HG02623 (cell line): Measurements from ENCODE around the gene TMEM132D.

Experiments used
- ATAC-seq: cut with Tn5 transposase; IDR thresholded peaks from one replicate; pipeline ENCODE4 v1.9.1; 2021; ENCODE audit warnings: moderate library complexity; ENCODE audit not compliant: unreplicated experiment

TMEM132D gene

GRCh38 chr12:129672110-129672509 lies 231.7 kb downstream of the TMEM132D start:
- ATAC-seq = no peak

GRCh38 chr12:129670256-129670920 lies 233.4 kb downstream of the TMEM132D start:
- no peak for ATAC-seq

- ATAC-seq = no peak
Observed at GRCh38 chr12:129665414-129665813, 238.4 kb downstream of the TMEM132D start.

GRCh38 chr12:129662234-129662633 lies 241.6 kb downstream of the TMEM132D start:
- ATAC-seq = no peak

- no peak for ATAC-seq
Observed at GRCh38 chr12:129660946-129661345, 242.9 kb downstream of the TMEM132D start.

DNA sequence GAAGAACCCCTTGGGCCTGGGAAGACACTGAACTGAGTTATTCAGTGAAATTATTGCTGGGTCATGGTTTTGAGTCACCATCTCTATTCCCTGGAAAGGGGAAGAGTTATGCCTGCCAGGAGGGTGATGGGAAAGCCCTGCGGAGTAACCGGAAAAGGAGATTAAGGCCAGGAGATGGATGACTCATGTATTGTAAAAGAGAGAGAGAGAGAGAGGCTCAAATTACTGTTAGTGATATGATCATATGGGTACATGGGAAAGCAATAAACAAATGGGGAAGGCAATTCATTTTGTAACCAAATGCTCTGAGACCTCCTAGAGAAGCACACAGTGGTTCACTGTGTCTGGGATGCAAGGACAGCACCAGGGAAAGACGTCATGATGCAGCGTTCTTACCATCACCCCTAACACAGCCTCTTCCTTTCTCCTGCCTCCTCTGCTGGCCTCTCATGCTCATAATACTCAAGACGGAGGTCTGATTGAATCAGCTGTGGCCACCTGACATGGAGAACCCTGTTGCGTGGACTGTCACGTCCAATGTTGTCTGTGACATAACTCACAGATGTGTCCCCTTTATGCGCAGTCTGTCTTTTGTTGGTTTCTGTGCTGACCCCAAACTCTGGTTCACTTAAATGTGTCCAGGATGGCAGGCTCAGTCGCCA lies 243.7 kb downstream of the TMEM132D start:
- no peak for ATAC-seq

GRCh38 chr12:129657179-129657578 lies 246.6 kb downstream of the TMEM132D start:
- no peak for ATAC-seq

DNA sequence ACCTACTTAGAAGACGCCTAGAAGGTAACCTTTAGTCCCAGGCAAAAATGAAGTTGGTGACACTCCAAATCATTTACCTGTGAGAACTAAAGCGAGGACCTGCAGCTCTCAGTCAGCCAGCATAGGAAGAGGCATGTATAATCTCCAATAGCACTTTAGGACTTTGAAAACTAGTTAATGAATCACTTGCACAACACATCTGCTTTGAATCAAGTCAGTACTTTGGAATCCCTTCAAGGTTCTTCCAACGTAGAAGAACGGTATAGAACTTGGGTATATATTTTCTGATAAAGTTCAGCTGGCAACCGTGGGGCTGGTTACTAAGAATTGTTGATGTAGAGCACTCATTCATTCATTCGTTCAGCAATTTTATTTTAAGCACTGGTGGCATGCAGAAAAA lies 251.9 kb downstream of the TMEM132D start:
- ATAC-seq = no peak

DNA sequence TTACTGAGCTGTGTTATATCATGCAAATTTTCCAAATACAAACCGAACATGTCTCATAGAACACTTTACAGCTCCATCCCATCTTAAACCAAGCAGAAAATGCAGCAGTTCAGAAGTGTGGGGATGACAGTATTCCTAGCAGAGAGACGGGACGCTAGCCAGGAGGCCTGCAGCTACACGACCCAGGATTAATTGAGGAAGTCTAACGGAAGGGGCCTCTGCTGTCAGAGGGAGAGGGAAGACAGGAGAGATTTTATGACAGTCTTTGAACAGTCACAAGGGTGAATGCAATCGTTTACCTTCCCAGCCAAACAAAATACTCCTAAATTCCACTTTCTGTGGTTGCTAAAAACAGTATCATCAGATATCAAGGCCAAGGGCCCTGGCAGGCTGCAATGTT lies 261.9 kb downstream of the TMEM132D start:
- no peak for ATAC-seq

- ATAC-seq = no peak
Observed at GRCh38 chr12:129635021-129635685, 268.7 kb downstream of the TMEM132D start.

DNA sequence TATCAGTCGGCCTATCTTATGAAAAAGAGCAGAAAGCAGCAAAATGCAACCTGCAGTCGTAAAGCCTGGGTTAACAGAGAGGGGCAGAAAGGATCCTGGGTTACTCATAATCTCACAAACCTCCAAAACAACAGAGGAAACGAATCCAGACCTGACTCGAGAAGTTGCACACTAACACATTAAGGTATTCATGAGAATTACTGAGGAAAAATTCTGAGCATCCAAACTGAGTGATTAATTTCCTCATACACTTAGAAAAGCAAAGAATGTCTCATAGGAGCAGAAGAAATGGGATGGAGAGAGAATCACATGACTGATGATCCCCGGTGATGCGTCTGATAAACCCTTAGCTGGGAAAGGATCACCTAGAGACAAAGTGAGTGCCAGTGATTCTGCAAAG lies 272.5 kb downstream of the TMEM132D start:
- ATAC-seq = no peak

DNA sequence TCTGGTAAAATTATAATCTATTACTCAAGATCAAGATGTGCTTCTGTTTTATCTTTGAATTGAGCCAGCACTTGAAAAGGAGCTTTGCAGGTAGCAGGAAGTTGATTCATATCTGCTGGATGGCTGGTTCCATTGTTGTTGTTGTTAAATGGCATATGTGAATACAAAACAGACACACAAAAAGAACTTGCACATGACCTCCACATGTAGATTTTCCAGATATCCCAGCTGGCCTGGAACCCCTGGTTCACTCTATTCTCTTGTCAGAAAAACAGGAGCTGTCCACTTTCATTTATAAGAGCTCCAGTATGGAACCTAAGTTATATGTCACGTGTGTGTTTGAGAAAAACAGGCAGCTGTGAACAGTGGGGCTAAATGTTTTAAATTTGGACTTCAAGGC lies 273.9 kb downstream of the TMEM132D start:
- no peak for ATAC-seq

- no peak for ATAC-seq
Observed at GRCh38 chr12:129622566-129622965, 281.3 kb downstream of the TMEM132D start.

GRCh38 chr12:129619271-129619670 lies 284.6 kb downstream of the TMEM132D start:
- ATAC-seq = no peak

DNA sequence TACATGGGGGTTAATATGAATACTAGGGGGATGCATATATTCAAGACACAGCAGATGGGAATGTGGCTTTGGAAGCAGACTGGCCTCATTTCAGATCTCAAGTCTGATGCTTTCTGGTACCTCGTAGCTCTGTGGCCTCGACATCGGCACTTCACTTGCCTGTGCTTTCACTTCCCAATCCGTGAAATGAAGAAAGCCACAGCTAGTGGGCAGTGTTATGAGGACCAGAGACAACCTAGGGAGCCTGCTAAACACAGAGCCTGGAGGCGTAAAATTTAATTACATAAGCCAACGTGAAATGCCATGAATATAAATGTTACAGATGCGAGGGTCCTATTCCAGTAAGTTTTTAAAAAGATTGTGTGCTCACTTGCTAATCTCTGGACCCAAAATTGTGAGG lies 286.0 kb downstream of the TMEM132D start:
- no peak for ATAC-seq

- no peak for ATAC-seq
Observed at GRCh38 chr12:129615001-129615400, 288.8 kb downstream of the TMEM132D start.

DNA sequence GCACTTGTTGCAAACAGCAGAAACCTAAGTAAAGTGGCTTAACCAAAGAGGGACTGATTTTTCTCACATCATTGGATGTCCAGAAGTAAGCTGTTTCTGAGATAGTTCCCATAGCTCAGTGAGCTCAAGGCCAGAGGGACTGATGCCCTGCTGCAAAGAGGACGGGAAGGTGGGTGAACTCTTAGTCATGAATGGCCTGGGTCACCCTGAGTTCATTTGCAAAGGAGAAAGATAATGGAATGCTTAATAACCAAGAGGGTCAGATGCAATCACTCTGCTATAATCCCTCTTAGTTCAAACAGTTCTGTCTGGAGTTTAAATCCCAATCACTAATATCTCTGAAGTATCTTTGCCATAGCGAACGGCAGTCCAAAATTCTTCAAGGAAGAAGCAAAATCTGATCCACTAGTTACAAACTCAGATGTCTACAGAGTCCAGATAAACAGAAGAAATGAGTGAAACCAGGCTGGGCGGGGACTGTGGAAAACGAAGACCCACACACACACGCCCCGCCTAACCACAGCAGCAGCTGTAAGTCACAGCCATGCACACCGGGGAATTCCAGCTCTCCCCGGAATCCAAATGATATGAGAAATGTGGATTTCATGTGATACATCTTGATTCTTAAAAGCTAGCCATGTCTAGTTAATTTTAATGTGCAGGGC lies 289.5 kb downstream of the TMEM132D start:
- ATAC-seq = no peak

DNA sequence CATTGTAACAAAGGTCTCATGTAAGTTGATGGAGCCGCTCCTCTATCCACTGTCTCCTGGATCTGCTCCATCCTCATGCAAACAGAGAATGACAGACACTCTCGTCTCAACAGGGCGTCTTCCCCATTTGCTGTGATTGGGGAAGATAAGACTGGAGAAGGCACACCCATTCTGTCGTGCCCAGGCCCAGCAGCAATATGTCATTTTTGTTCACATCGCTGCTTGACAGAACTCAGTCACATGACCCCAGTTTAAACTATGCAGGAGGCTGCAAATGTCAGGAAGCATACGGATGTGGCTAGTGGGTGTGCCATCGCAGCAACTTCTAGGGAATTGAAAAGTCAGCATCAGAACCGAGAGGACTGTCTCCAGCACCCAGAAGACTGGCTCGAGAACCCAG lies 290.5 kb downstream of the TMEM132D start:
- ATAC-seq = no peak

DNA sequence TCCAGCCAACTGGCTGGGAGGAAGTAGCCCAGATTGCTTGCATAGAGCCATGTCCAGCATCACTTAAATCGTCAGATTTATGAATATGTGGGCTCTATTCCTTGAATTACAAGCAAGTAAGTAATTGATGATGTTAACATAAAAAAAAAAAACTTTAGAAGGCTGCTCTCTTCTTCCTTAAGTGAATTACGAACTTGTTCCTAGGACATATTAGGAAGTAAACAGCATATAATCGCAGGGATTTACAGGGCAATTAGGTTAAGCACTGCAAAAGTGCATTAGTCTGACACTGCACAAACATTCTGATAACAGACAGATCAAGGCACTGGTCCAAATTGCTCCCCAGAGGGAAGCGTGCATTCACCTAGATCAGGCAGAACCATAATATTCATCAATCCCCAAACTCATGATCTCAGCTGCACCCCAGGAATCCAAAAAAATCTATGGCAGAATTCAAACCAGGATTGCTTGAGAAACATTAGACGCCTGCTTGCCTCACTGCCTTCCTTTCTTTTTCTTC lies 293.2 kb downstream of the TMEM132D start:
- no peak for ATAC-seq

- ATAC-seq = no peak
Observed at GRCh38 chr12:129607756-129608155, 296.1 kb downstream of the TMEM132D start.

- no peak for ATAC-seq
Observed at GRCh38 chr12:129607301-129607700, 296.5 kb downstream of the TMEM132D start.
